IMR-90 (cell line): ENCODE results near the gene CPSF4. TPM values are rescaled to one million over a fixed set of nuclear protein-coding genes. Genes with fewer than 3 reads are reported as not detected.

Experiments
- ATAC-seq: fragments of 200-7000 bp; cut with Tn5 transposase; 2 replicates; pipeline ENCODE4 v1.9.1; 2020; ENCODE audit warnings: low read depth, mild to moderate bottlenecking, moderate library complexity
- BruUV-seq: library from RNA; stranded (reverse); fragments of 400-500 nt; replicated peaks from 2 replicates; lab custom pipeline; 2021; lab: Mats Ljungman, UMichigan
- CTCF ChIA-PET: fragments of 300-600 bp; formaldehyde crosslinking; extraction: SDS; loops from one replicate; lab custom pipeline; 2021; ENCODE audit warnings: antibody characterized with exemption; lab: Yijun Ruan, JAX
- POLR2A ChIA-PET: fragments of 300-600 bp; sonication (Branson Sonifier 250); formaldehyde crosslinking; loops from one replicate; lab custom pipeline; 2022; ENCODE audit warnings: antibody characterized with exemption; ENCODE audit not compliant: unreplicated experiment; lab: Charles Lee
- DNase-seq: peaks from one replicate; pipeline ENCODE4 v3.0.0; 2013
- H2AFZ ChIP-seq: replicated peaks from 2 replicates; pipeline ENCODE3; 2013; ENCODE audit warnings: low read length, mild to moderate bottlenecking; ENCODE audit not compliant: poor library complexity
- H2AK5ac ChIP-seq: 2 replicates; pipeline ENCODE4 v1.6.1; 2013; ENCODE audit warnings: low read depth, low read length, inconsistent platforms
- H2AK9ac ChIP-seq: replicated peaks from 2 replicates; pipeline ENCODE3; 2013; ENCODE audit warnings: mild to moderate bottlenecking, low read depth, low read length, moderate library complexity; ENCODE audit not compliant: poor library complexity
- H2BK120ac ChIP-seq: 2 replicates; pipeline ENCODE4 v1.6.1; 2013; ENCODE audit warnings: low read depth, low read length, inconsistent platforms
- H2BK15ac ChIP-seq: 3 replicates; pipeline ENCODE4 v1.6.1; 2013; ENCODE audit warnings: low read depth, low read length, inconsistent platforms
- H2BK20ac ChIP-seq: 2 replicates; pipeline ENCODE4 v1.6.1; 2013; ENCODE audit warnings: low read depth, mild to moderate bottlenecking, inconsistent platforms, low read length, moderate library complexity
- H2BK5ac ChIP-seq: 2 replicates; pipeline ENCODE4 v1.6.1; 2013; ENCODE audit warnings: mild to moderate bottlenecking, low read depth, low read length, inconsistent platforms; ENCODE audit not compliant: poor library complexity, severe bottlenecking
- H3K14ac ChIP-seq: replicated peaks from 2 replicates; pipeline ENCODE4 v1.6.1; 2013; ENCODE audit warnings: low read depth, low read length, inconsistent platforms
- H3K18ac ChIP-seq: 2 replicates; pipeline ENCODE4 v1.6.1; 2013; ENCODE audit warnings: low read depth, low read length, control low read depth
- H3K23ac ChIP-seq: 2 replicates; pipeline ENCODE4 v1.6.1; 2013; ENCODE audit warnings: low read depth, low read length, inconsistent platforms
- H3K27ac ChIP-seq: 2 replicates; pipeline ENCODE4 v1.5.1; 2013; ENCODE audit warnings: mild to moderate bottlenecking, control low read depth, low read length; ENCODE audit not compliant: insufficient read depth
- H3K27me3 ChIP-seq: 2 replicates; pipeline ENCODE4 v1.6.1; 2013; ENCODE audit warnings: low read length; ENCODE audit not compliant: control insufficient read depth, insufficient read depth
- H3K36me3 ChIP-seq: 2 replicates; pipeline ENCODE4 v1.6.1; 2013; ENCODE audit warnings: low read length, mixed read lengths; ENCODE audit not compliant: control insufficient read depth, insufficient read depth
- H3K4ac ChIP-seq: 2 replicates; pipeline ENCODE4 v1.6.1; 2013; ENCODE audit warnings: low read depth, low read length, inconsistent platforms
- H3K4me1 ChIP-seq: 2 replicates; pipeline ENCODE4 v1.6.1; 2013; ENCODE audit warnings: low read length, mixed read lengths; ENCODE audit not compliant: control insufficient read depth, insufficient read depth
- H3K4me2 ChIP-seq: 2 replicates; pipeline ENCODE4 v1.6.1; 2013; ENCODE audit warnings: low read depth, mild to moderate bottlenecking, control low read depth, low read length, moderate library complexity
- H3K4me3 ChIP-seq: 2 replicates; pipeline ENCODE4 v1.5.1; 2013; ENCODE audit warnings: low read depth, mild to moderate bottlenecking, control low read depth, low read length, moderate library complexity; ENCODE audit not compliant: insufficient read depth
- H3K56ac ChIP-seq: 2 replicates; pipeline ENCODE4 v1.6.1; 2013; ENCODE audit warnings: low read length, inconsistent platforms; ENCODE audit not compliant: insufficient read depth; ENCODE audit errors: extremely low read depth
- H3K79me1 ChIP-seq, 2 experiments: 2 replicates each; pipeline ENCODE4 v1.6.1; 2013; ENCODE audit warnings: low read length in 2 of 2, inconsistent platforms in 1 of 2, low read depth in 1 of 2
- H3K9ac ChIP-seq: 2 replicates; pipeline ENCODE4 v1.6.1; 2013; ENCODE audit warnings: low read depth, low read length, control low read depth
- H3K9me1 ChIP-seq: 2 replicates; pipeline ENCODE4 v1.6.1; 2013; ENCODE audit warnings: low read length, inconsistent platforms; ENCODE audit not compliant: insufficient read depth
- H3K9me3 ChIP-seq: 2 replicates; pipeline ENCODE4 v1.6.1; 2013; ENCODE audit warnings: low read length; ENCODE audit not compliant: control insufficient read depth, insufficient read depth
- H4K20me1 ChIP-seq: 2 replicates; pipeline ENCODE4 v1.6.1; 2013; ENCODE audit warnings: low read length, inconsistent platforms; ENCODE audit not compliant: insufficient read depth
- H4K5ac ChIP-seq: 2 replicates; pipeline ENCODE4 v1.6.1; 2013; ENCODE audit warnings: mild to moderate bottlenecking, low read depth, low read length, control low read depth
- H4K8ac ChIP-seq, 2 experiments: 2 replicates each; pipeline ENCODE4 v1.6.1; 2013; ENCODE audit warnings: low read depth in 2 of 2, low read length in 2 of 2, control low read depth in 1 of 2, inconsistent platforms in 1 of 2
- H4K91ac ChIP-seq: 2 replicates; pipeline ENCODE4 v1.6.1; 2013; ENCODE audit warnings: low read depth, low read length, inconsistent platforms; ENCODE audit not compliant: insufficient read depth
- CEBPB ChIP-seq: IDR thresholded peaks from 2 replicates; pipeline ENCODE4 v1.6.1; 2012; ENCODE audit warnings: low read depth, low read length, improper control_type of control experiment
- CTCF ChIP-seq: conservative IDR thresholded peaks from 2 replicates; pipeline ENCODE4 v1.5.1; 2012; ENCODE audit warnings: mild to moderate bottlenecking, low read depth, low read length, improper control_type of control experiment
- MAZ ChIP-seq: IDR thresholded peaks from 2 replicates; pipeline ENCODE4 v1.6.1; 2012; ENCODE audit warnings: low read depth, mild to moderate bottlenecking, low read length, improper control_type of control experiment, moderate library complexity, borderline replicate concordance
- MXI1 ChIP-seq: IDR thresholded peaks from 2 replicates; pipeline ENCODE4 v1.6.1; 2012; ENCODE audit warnings: low read depth, mild to moderate bottlenecking, low read length, moderate library complexity, borderline replicate concordance
- POLR2A ChIP-seq: IDR thresholded peaks from 2 replicates; pipeline ENCODE4 v1.6.1; 2012; ENCODE audit warnings: mild to moderate bottlenecking, low read depth, low read length
- RAD21 ChIP-seq: IDR thresholded peaks from 2 replicates; pipeline ENCODE4 v1.6.1; 2012; ENCODE audit warnings: low read length, improper control_type of control experiment
- SMC3 ChIP-seq: fragments of 150-350 bp; IDR thresholded peaks from 2 replicates; pipeline ENCODE4 v1.6.1; 2016; ENCODE audit warnings: low read depth, mild to moderate bottlenecking, antibody characterized with exemption, low read length, moderate library complexity
- USF2 ChIP-seq: fragments of 150-350 bp; IDR thresholded peaks from 2 replicates; pipeline ENCODE4 v1.6.1; 2017; ENCODE audit warnings: mild to moderate bottlenecking, antibody characterized with exemption, low read length, low read depth
- WGBS, 2 experiments: methylation state at CpG; one replicate each; pipeline versions ENCODE4 v1.1.5 to v1.1.7; 2013; ENCODE audit warnings: missing lambda C conversion rate in 2 of 2; ENCODE audit not compliant: insufficient read length in 1 of 2; ENCODE audit errors: extremely low coverage in 2 of 2; 5-methylcytosine and 5-hydroxymethylcytosine counted together
- dilution Hi-C: fragments of 300-500 bp; cut with HindIII; formaldehyde crosslinking; loops from one replicate; pipeline ENCODE4 v1.14.3; 2018; ENCODE audit warnings: low sequenced_read_pairs; ENCODE audit not compliant: unreplicated experiment
- in situ Hi-C: fragments of 300-500 bp; cut with MboI; formaldehyde crosslinking; loops from 3 replicates; pipeline ENCODE4 v1.14.3; 2019; ENCODE audit warnings: low sequenced_read_pairs, inconsistent platforms, mixed read lengths
- intact Hi-C: fragments of 100-400 bp; cut with micrococcal nuclease; formaldehyde crosslinking; loops from 2 replicates; pipeline ENCODE4 v1.10.0; 2022
- polyA plus RNA-seq, 3 experiments: library from polyadenylated mRNA; depleted of rRNA; stranded (reverse); fragments of >200 nt; gene quantifications; 2 replicates each; pipeline ENCODE4 v1.2.3, GENCODE V29; 2012; ENCODE audit warnings: low replicate concordance in 1 of 3
- total RNA-seq: library from RNA; depleted of rRNA; stranded (reverse); fragments of >200 nt; gene quantifications from 2 replicates; pipeline ENCODE4 v1.2.3, GENCODE V29; 2012

The CPSF4 gene
- total and polyA plus RNA-seq, 2 of the 4 experiments (the other 2 are of a cell fraction): 23.8 to 44.9 TPM

GRCh38 chr7:99402854-99403253 is 35.9 kb upstream of the CPSF4 start:
- H2BK5ac ChIP-seq: no peak overlapping the region
- intact Hi-C loops (no loop called here), dilution Hi-C loops (no loop called here), in situ Hi-C loops (no loop called here)
- H3K4ac ChIP-seq: no peak overlapping the region
- no peak overlapping the region for H2AK9ac ChIP-seq
- no peak overlapping the region for H3K9ac ChIP-seq
- H3K9me1 ChIP-seq: peaks cover 12% of the 10 kb centered on the region
- no peak for DNase-seq
- H4K20me1 ChIP-seq: peaks cover 74% of the 10 kb centered on the region
- H2BK20ac ChIP-seq: no peak overlapping the region
- no peak overlapping the region for H3K56ac ChIP-seq
- no peak overlapping the region for H3K27ac ChIP-seq
- H3K4me1 ChIP-seq: peaks cover 11% of the 10 kb centered on the region; the same call in 1 of the 2 replicates
- H4K5ac ChIP-seq: no peak overlapping the region
- no peak overlapping the region for H4K8ac ChIP-seq
- H3K4me3 ChIP-seq: no peak overlapping the region
- H2AK5ac ChIP-seq: no peak overlapping the region
- no peak overlapping the region for H2BK120ac ChIP-seq
- ChIA-PET CTCF (no interaction called here), POLR2A (no interaction called here)
- ATAC-seq: no peak
- H3K79me1 ChIP-seq: peaks cover 27 to 76% of the 10 kb centered on the region in 2 experiments
- TF ChIP-seq SMC3 (no peak), CTCF (no peak), POLR2A (no peak), MAZ (no peak), CEBPB (no peak), USF2 (no peak), MXI1 (no peak), RAD21 (no peak)
- H3K36me3 ChIP-seq: peaks cover 55% of the 10 kb centered on the region
- H4K91ac ChIP-seq: no peak overlapping the region
- H3K9me3 ChIP-seq: no peaks in the 10 kb centered on the region
- BruUV-seq: no TSS peak
- H2BK15ac ChIP-seq: no peak overlapping the region
- no peak overlapping the region for H2AFZ ChIP-seq
- no peak overlapping the region for H3K4me2 ChIP-seq
- H3K18ac ChIP-seq: no peak overlapping the region
- no peak overlapping the region for H3K14ac ChIP-seq
- H3K23ac ChIP-seq: no peak overlapping the region
- H3K27me3 ChIP-seq: no peaks in the 10 kb centered on the region
- WGBS, 2 experiments: 100% methylated on average over 2 of the region's 3 CpGs; no CpG with 5 or more reads in 1 of the 2 experiments
